Ishikawa (cell line): ENCODE data around the gene DLX1.

Experiments
- CEBPB ChIP-seq: IDR thresholded peaks from 2 replicates; pipeline ENCODE4 v1.6.1; 2012
- CREB1 ChIP-seq: IDR thresholded peaks from 2 replicates; pipeline ENCODE4 v1.6.1; 2012; ENCODE audit warnings: low read depth
- EGR1 ChIP-seq: IDR thresholded peaks from 2 replicates; pipeline ENCODE4 v1.6.1; 2012
- EP300 ChIP-seq: IDR thresholded peaks from 2 replicates; pipeline ENCODE4 v1.6.1; 2012; ENCODE audit warnings: borderline replicate concordance
- FOXM1 ChIP-seq: IDR thresholded peaks from 2 replicates; pipeline ENCODE4 v1.6.1; 2012; ENCODE audit warnings: low read depth, borderline replicate concordance
- MAX ChIP-seq: IDR thresholded peaks from 2 replicates; pipeline ENCODE4 v1.6.1; 2012
- NFIC ChIP-seq: IDR thresholded peaks from 2 replicates; pipeline ENCODE4 v1.6.1; 2012
- RAD21 ChIP-seq: IDR thresholded peaks from 2 replicates; pipeline ENCODE4 v1.6.1; 2012; ENCODE audit warnings: low read depth
- REST ChIP-seq: IDR thresholded peaks from 2 replicates; pipeline ENCODE4 v1.6.1; 2012; ENCODE audit warnings: low read depth, mild to moderate bottlenecking
- TAF1 ChIP-seq: IDR thresholded peaks from 2 replicates; pipeline ENCODE4 v1.6.1; 2012; ENCODE audit warnings: low read depth, mild to moderate bottlenecking
- TCF12 ChIP-seq: IDR thresholded peaks from 2 replicates; pipeline ENCODE4 v1.6.1; 2012; ENCODE audit warnings: low read depth
- TEAD4 ChIP-seq: IDR thresholded peaks from 2 replicates; pipeline ENCODE4 v1.6.1; 2012
- USF1 ChIP-seq: IDR thresholded peaks from 2 replicates; pipeline ENCODE4 v1.6.1; 2012
- YY1 ChIP-seq: IDR thresholded peaks from 2 replicates; pipeline ENCODE4 v1.6.1; 2012; ENCODE audit warnings: low read depth
- ZBTB7A ChIP-seq: IDR thresholded peaks from 2 replicates; pipeline ENCODE4 v1.6.1; 2012; ENCODE audit warnings: low read depth

DLX1 gene

GRCh38 chr2:172047566-172048507 lies 37.5 kb upstream of the DLX1 start:
- no peak for TF ChIP-seq TAF1
- no peak for TF ChIP-seq TEAD4
- no peak for TF ChIP-seq EP300
- no peak for TF ChIP-seq MAX
- TF ChIP-seq CEBPB = no peak
- no peak for TF ChIP-seq ZBTB7A
- TF ChIP-seq CREB1 = no peak
- no peak for TF ChIP-seq NFIC
- TF ChIP-seq USF1 = no peak
- no peak for TF ChIP-seq YY1
- no peak for TF ChIP-seq RAD21
- no peak for TF ChIP-seq FOXM1
- TF ChIP-seq TCF12 = no peak

GRCh38 chr2:172048508-172049503 lies 36.5 kb upstream of the DLX1 start:
- no peak for TF ChIP-seq MAX
- no peak for TF ChIP-seq USF1
- TF ChIP-seq CEBPB = no peak
- TF ChIP-seq TEAD4 = no peak
- TF ChIP-seq REST = no peak
- no peak for TF ChIP-seq RAD21
- TF ChIP-seq YY1 = no peak
- TF ChIP-seq CREB1 = no peak
- no peak for TF ChIP-seq NFIC
- no peak for TF ChIP-seq TAF1

GRCh38 chr2:172049567-172050120 lies 35.7 kb upstream of the DLX1 start:
- TF ChIP-seq USF1 = no peak
- no peak for TF ChIP-seq YY1
- no peak for TF ChIP-seq FOXM1
- no peak for TF ChIP-seq EGR1
- no peak for TF ChIP-seq EP300
- TF ChIP-seq TEAD4 = no peak
- TF ChIP-seq CEBPB = no peak
- no peak for TF ChIP-seq RAD21
- TF ChIP-seq ZBTB7A = no peak
- TF ChIP-seq TAF1 = no peak
- no peak for TF ChIP-seq MAX
- no peak for TF ChIP-seq TCF12
- TF ChIP-seq REST = no peak
- TF ChIP-seq NFIC = no peak

GRCh38 chr2:172050479-172051125 lies 34.7 kb upstream of the DLX1 start:
- TF ChIP-seq EGR1 (no peak), ZBTB7A (no peak), YY1 (no peak), NFIC (no peak), TCF12 (no peak), MAX (no peak), FOXM1 (no peak), RAD21 (no peak), REST (no peak), CEBPB (no peak)
